Liver (tissue), 9 donors: ENCODE measurements around the gene ARMC9. TPM values are rescaled to one million over a fixed set of nuclear protein-coding genes. Genes with fewer than 3 reads are reported as not detected.

Experiments
- DNase-seq: peaks from one replicate; pipeline ENCODE4 v3.0.0-alpha.2; 2017; ENCODE audit warnings: low spot score
- H3K27ac ChIP-seq, 2 donors: one replicate each; pipeline ENCODE4 v1.7.0; 2013; ENCODE audit warnings: inconsistent platforms in 2 of 2, low read length in 2 of 2, control low read depth in 1 of 2, low read depth in 1 of 2, mild to moderate bottlenecking in 1 of 2
- H3K27me3 ChIP-seq, 4 donors: one replicate each; pipeline versions ENCODE4 v1.6.1 to v1.7.0; 2013; ENCODE audit warnings: low read length in 3 of 4, inconsistent platforms in 1 of 4, mild to moderate bottlenecking in 1 of 4, moderate library complexity in 1 of 4; ENCODE audit not compliant: control insufficient read depth in 4 of 4, insufficient read depth in 4 of 4
- H3K36me3 ChIP-seq, 4 donors: one replicate each; pipeline versions ENCODE4 v1.6.1 to v1.7.0; 2013; ENCODE audit warnings: low read length in 3 of 4, mild to moderate bottlenecking in 3 of 4, low read depth in 1 of 4, moderate library complexity in 1 of 4; ENCODE audit not compliant: control insufficient read depth in 4 of 4, insufficient read depth in 3 of 4
- H3K4me1 ChIP-seq, 4 donors: one replicate each; pipeline versions ENCODE4 v1.6.1 to v1.7.0; 2013; ENCODE audit warnings: low read length in 3 of 4, mild to moderate bottlenecking in 3 of 4, moderate library complexity in 1 of 4; ENCODE audit not compliant: control insufficient read depth in 4 of 4, insufficient read depth in 4 of 4
- H3K4me3 ChIP-seq, 3 donors: one replicate each; pipeline versions ENCODE4 v1.6.1 to v1.7.0; 2013; ENCODE audit warnings: low read length in 3 of 3, control low read depth in 1 of 3, low read depth in 1 of 3, mild to moderate bottlenecking in 1 of 3
- H3K9ac ChIP-seq, 2 donors: one replicate each; pipeline ENCODE4 v1.7.0; 2013; ENCODE audit warnings: low read length in 2 of 2, mild to moderate bottlenecking in 2 of 2, moderate library complexity in 2 of 2, control low read depth in 1 of 2, low read depth in 1 of 2
- H3K9me3 ChIP-seq, 4 donors: one replicate each; pipeline versions ENCODE4 v1.6.1 to v1.7.0; 2013; ENCODE audit warnings: low read length in 3 of 4; ENCODE audit not compliant: control insufficient read depth in 4 of 4
- ATF3 ChIP-seq: IDR thresholded peaks from 2 replicates; pipeline ENCODE4 v1.6.1; 2016; ENCODE audit warnings: antibody characterized with exemption
- EGR1 ChIP-seq, 2 donors: IDR thresholded peaks; 2 replicates each; pipeline ENCODE4 v1.6.1; 2016 to 2018; ENCODE audit warnings: antibody characterized with exemption in 2 of 2, low read depth in 2 of 2
- FOXA1 ChIP-seq: IDR thresholded peaks from 2 replicates; pipeline ENCODE4 v1.6.1; 2016; ENCODE audit warnings: antibody characterized with exemption
- FOXA2 ChIP-seq: IDR thresholded peaks from 2 replicates; pipeline ENCODE4 v1.6.1; 2016; ENCODE audit warnings: antibody characterized with exemption
- GABPA ChIP-seq, 2 donors: IDR thresholded peaks in 1 of 2; conservative IDR thresholded peaks in 1 of 2; 2 replicates each; pipeline ENCODE4 v1.6.1; 2016; ENCODE audit warnings: antibody characterized with exemption in 2 of 2, mild to moderate bottlenecking in 1 of 2, moderate library complexity in 1 of 2
- HNF4A ChIP-seq, 2 donors: conservative IDR thresholded peaks; 2 replicates each; pipeline ENCODE4 v1.6.1; 2016; ENCODE audit warnings: antibody characterized with exemption in 2 of 2, mild to moderate bottlenecking in 2 of 2
- HNF4G ChIP-seq: IDR thresholded peaks from 2 replicates; pipeline ENCODE4 v1.6.1; 2016; ENCODE audit warnings: antibody characterized with exemption
- JUND ChIP-seq, 2 donors: IDR thresholded peaks; 2 replicates each; pipeline ENCODE4 v1.6.1; 2016; ENCODE audit warnings: antibody characterized with exemption in 2 of 2
- MAX ChIP-seq: IDR thresholded peaks from 2 replicates; pipeline ENCODE4 v1.6.1; 2016; ENCODE audit warnings: antibody characterized with exemption
- NR2F2 ChIP-seq: IDR thresholded peaks from 2 replicates; pipeline ENCODE4 v1.6.1; 2016; ENCODE audit warnings: antibody characterized with exemption
- RAD21 ChIP-seq, 2 donors: IDR thresholded peaks; 2 replicates each; pipeline ENCODE4 v1.6.1; 2016; ENCODE audit warnings: antibody characterized with exemption in 2 of 2, mild to moderate bottlenecking in 2 of 2
- REST ChIP-seq: IDR thresholded peaks from 2 replicates; pipeline ENCODE4 v1.6.1; 2016; ENCODE audit warnings: antibody characterized with exemption, mild to moderate bottlenecking
- RXRA ChIP-seq, 2 donors: IDR thresholded peaks; 2 replicates each; pipeline ENCODE4 v1.6.1; 2017 to 2018; ENCODE audit warnings: antibody characterized with exemption in 2 of 2, mild to moderate bottlenecking in 1 of 2
- TAF1 ChIP-seq: conservative IDR thresholded peaks from 2 replicates; pipeline ENCODE4 v1.6.1; 2016; ENCODE audit warnings: antibody characterized with exemption, mild to moderate bottlenecking
- YY1 ChIP-seq: IDR thresholded peaks from 2 replicates; pipeline ENCODE4 v1.6.1; 2016; ENCODE audit warnings: antibody characterized with exemption, mild to moderate bottlenecking
- ZBTB33 ChIP-seq: IDR thresholded peaks from 2 replicates; pipeline ENCODE4 v1.6.1; 2016; ENCODE audit warnings: antibody characterized with exemption
- WGBS: extraction: QIAGEN DNeasy Blood & Tissue Kit; methylation state at CpG from one replicate; pipeline ENCODE4 v1.1.7; 2013; 5-methylcytosine and 5-hydroxymethylcytosine counted together
- polyA plus RNA-seq, 2 donors: library from polyadenylated mRNA; stranded (reverse) in 1 of 2; unstranded in 1 of 2; fragments of 200-250 nt in 1 of 2; fragments of >200 nt in 1 of 2; fragmentation: Nextera tagmentation in 1 of 2; extraction: Ambion mirVana in 1 of 2; gene quantifications; one replicate each; pipeline versions ENCODE4 v1.2.1 to v1.2.3, GENCODE V29; 2013 to 2015
- total RNA-seq, 2 donors: library from RNA; depleted of rRNA; stranded (reverse); fragments of >200 nt; gene quantifications; one replicate each; pipeline ENCODE4 v1.2.3, GENCODE V29; 2014
- donor health status: healthy.
- donor health status: healthy.
- donor health status: healthy.
- donor health status: healthy.
- donor health status: healthy.

The ARMC9 gene
- total and polyA plus RNA-seq, 4 donors = 1.1 to 2.3 (median 1.8) TPM

GRCh38 chr2:231415029-231415428, 216.6 kb downstream of the ARMC9 start:
- Histone ChIP-seq H3K27ac (no peak overlapping the region), H3K4me3 (no peak overlapping the region), H3K36me3 (no peaks in the 10 kb centered on the region), H3K27me3 (no peaks in the 10 kb centered on the region), H3K9me3 (no peaks in the 10 kb centered on the region), H3K9ac (no peak overlapping the region), H3K4me1 (peaks cover 4 to 20% (median 9%) of the 10 kb centered on the region in 4 donors)
- no peak for DNase-seq
- TF ChIP-seq ATF3 (no peak), FOXA1 (no peak), MAX (no peak), JUND (IDR thresholded peaks at IDR 0.05) (no peak)

- H3K9ac ChIP-seq = no peak overlapping the region
- no peaks in the 10 kb centered on the region for H3K36me3 ChIP-seq
- H3K27ac ChIP-seq = no peak overlapping the region
- H3K4me3 ChIP-seq = no peak overlapping the region
- TF ChIP-seq GABPA (IDR thresholded peaks at IDR 0.05 in 1 of 2, conservative IDR thresholded peaks at IDR 0.05 in 1 of 2) = no peak
- no peak for TF ChIP-seq RXRA (IDR thresholded peaks at IDR 0.05)
- no peak for TF ChIP-seq FOXA1
- TF ChIP-seq FOXA2 = no peak
- no peak for TF ChIP-seq REST
- no peak for TF ChIP-seq YY1
- TF ChIP-seq HNF4A (conservative IDR thresholded peaks at IDR 0.05) = no peak
- no peak for TF ChIP-seq TAF1
- no peak for TF ChIP-seq RAD21 (IDR thresholded peaks at IDR 0.05)
- TF ChIP-seq JUND (IDR thresholded peaks at IDR 0.05) = no peak
- TF ChIP-seq ATF3 = no peak
- no peak for TF ChIP-seq EGR1 (IDR thresholded peaks at IDR 0.05; ENCODE audit: low read depth in 2 of 2)
- TF ChIP-seq ZBTB33 = no peak
- TF ChIP-seq NR2F2 = no peak
- no peak for TF ChIP-seq MAX
- TF ChIP-seq HNF4G = no peak
- WGBS = 89% methylated on average over 26 of the region's 26 CpGs
- no peaks in the 10 kb centered on the region for H3K9me3 ChIP-seq
- no peaks in the 10 kb centered on the region for H3K27me3 ChIP-seq
- peaks cover 0 to 5% (median 3%) of the 10 kb centered on the region in 4 donors for H3K4me1 ChIP-seq
- DNase-seq = no peak
Observed at GRCh38 chr2:231418820-231419640, 220.6 kb downstream of the ARMC9 start.
